ENCODE results near the gene INS. TPM values are rescaled to one million over a fixed set of nuclear protein-coding genes. Genes with fewer than 3 reads are reported as not detected.

INS gene
- total and polyA plus RNA-seq, 2 of the 13 experiments (the other 11 are each of a cell fraction or from before 2014, with no cell fraction given) = not detected

GRCh38 chr11:2122907-2123627 lies 37.9 kb downstream of the INS start (continued):
- no peak for TF ChIP-seq RXRB (CRISPR knock-in tag; IDR thresholded peaks at IDR 0.05; ENCODE audit: borderline replicate concordance)
- no peak for TF ChIP-seq ZNF776 (CRISPR knock-in tag; IDR thresholded peaks at IDR 0.05)
- no peak for TF ChIP-seq ATF4 (CRISPR knock-in tag; IDR thresholded peaks at IDR 0.05)
- no peak for TF ChIP-seq SAP130 (CRISPR knock-in tag; IDR thresholded peaks at IDR 0.05; ENCODE audit: low read depth)
- TF ChIP-seq CBX1 (IDR thresholded peaks at IDR 0.05; ENCODE audit: low read depth) = no peak
- TF ChIP-seq GABPB1 (CRISPR knock-in tag; IDR thresholded peaks at IDR 0.05) = no peak
- TF ChIP-seq RBM22 (optimal IDR thresholded peaks at IDR 0.05; ENCODE audit: low read length) = no peak
- TF ChIP-seq GATAD2A (CRISPR knock-in tag; IDR thresholded peaks at IDR 0.05) = peak; percentile 32; the same call in 1 of the 2 replicates
- no peak for TF ChIP-seq AHR (CRISPR knock-in tag; IDR thresholded peaks at IDR 0.05)
- TF ChIP-seq KLF12 (CRISPR knock-in tag; IDR thresholded peaks at IDR 0.05; ENCODE audit: borderline replicate concordance) = no peak
- TF ChIP-seq MEF2D (CRISPR knock-in tag; IDR thresholded peaks at IDR 0.05) = no peak
- TF ChIP-seq GMEB2 (CRISPR knock-in tag; IDR thresholded peaks at IDR 0.05; ENCODE audit: low read depth) = no peak
- TF ChIP-seq THAP9 (CRISPR knock-in tag; IDR thresholded peaks at IDR 0.05; ENCODE audit: borderline replicate concordance) = no peak
- TF ChIP-seq U2AF2 (IDR thresholded peaks at IDR 0.05; ENCODE audit: low read depth, low read length) = no peak
- peak; percentile 46; the same call in 1 of the 2 replicates for TF ChIP-seq ZNF770 (CRISPR knock-in tag; IDR thresholded peaks at IDR 0.05)
- no peak for TF ChIP-seq HOXA7 (CRISPR knock-in tag; IDR thresholded peaks at IDR 0.05)
- no peak for TF ChIP-seq ZNF564 (CRISPR knock-in tag; IDR thresholded peaks at IDR 0.05)
- no peak for TF ChIP-seq KDM4B (CRISPR knock-in tag; IDR thresholded peaks at IDR 0.05)
- TF ChIP-seq NCOR1 (IDR thresholded peaks at IDR 0.05; ENCODE audit: borderline replicate concordance, low read length) = no peak
- TF ChIP-seq SMC3 (IDR thresholded peaks at IDR 0.05; ENCODE audit: low read length) = peak; percentile 31; the same call in 1 of the 2 replicates
- no peak for TF ChIP-seq KLF6 (CRISPR knock-in tag; IDR thresholded peaks at IDR 0.05)
- TF ChIP-seq ZBTB14 (CRISPR knock-in tag; IDR thresholded peaks at IDR 0.05) = no peak
- no peak for TF ChIP-seq ATRX (CRISPR knock-in tag; IDR thresholded peaks at IDR 0.05; ENCODE audit: borderline replicate concordance)

All from HepG2 (cell line).